COLO829 (cell line): ENCODE results near the gene CCR7.

ENCODE experiments used
- DNase-seq: peaks from one replicate; pipeline ENCODE4 v3.0.0; 2012; ENCODE audit warnings: low spot score

Gene CCR7

GRCh38 chr17:40561871-40562611 lies 3.2 kb downstream of the CCR7 start:
- no peak for DNase-seq

DNA sequence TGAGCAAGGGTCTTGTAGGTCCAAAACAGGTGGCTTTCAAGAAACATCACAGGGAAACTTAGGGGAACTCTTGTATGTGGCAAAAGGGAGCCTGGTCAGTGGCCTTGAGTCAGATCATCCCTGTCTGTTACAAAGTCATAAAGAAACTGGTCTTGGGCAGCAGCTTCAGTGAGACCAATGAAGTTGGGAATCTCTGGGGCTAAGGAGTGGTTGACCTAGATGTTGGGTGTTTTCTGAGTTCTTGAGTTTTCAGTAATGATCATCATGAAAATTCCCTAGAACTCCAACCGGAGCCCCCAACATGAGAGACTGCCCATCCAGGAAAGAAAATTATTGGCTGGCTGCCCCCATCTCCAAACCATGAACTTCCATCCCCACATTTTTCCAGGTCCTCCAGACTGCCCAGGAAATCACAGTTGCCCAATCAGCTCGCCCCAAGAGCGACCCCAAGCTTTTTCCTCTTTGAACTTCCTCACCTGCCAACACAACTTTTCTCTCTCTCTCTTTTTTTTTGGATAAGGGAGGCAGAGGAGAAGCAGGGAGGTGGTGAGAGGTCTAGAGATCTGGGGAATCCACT lies 3.9 kb downstream of the CCR7 start:
- DNase-seq: no peak

DNA sequence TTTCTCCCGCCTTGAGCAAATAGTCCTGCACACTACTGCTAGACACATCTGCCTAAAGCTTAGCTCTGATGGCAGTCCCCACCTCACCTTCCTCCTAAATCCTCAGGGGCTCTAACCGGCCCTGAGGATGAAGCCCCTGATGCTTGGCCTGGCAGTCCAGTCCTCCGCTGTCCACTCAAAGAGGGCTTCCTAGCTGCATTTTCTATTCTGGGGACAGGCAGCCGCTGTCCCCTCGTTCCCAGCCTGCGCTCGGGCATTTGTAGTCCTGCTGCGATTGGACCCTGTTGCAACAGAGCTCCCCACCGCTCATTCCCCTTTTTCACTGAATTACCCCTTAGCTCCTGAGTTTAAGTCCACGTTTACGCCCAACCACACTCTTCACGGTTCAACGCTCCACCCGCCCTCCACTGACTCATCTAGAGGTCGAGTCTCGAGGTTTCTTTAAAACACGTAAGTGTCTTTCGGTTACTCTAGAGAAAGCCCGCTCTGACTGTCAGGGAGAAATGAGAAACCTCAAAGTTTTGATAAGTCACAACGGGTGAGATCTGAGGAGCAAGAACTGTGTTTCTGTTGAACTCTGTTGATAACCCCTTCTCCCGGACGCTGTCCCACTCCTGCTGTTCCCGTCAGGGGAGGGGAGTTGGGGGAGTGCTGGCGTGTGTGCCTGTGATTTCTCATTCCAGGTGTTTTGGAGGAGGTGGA lies 4.5 kb downstream of the CCR7 start:
- DNase-seq: no peak

DNA sequence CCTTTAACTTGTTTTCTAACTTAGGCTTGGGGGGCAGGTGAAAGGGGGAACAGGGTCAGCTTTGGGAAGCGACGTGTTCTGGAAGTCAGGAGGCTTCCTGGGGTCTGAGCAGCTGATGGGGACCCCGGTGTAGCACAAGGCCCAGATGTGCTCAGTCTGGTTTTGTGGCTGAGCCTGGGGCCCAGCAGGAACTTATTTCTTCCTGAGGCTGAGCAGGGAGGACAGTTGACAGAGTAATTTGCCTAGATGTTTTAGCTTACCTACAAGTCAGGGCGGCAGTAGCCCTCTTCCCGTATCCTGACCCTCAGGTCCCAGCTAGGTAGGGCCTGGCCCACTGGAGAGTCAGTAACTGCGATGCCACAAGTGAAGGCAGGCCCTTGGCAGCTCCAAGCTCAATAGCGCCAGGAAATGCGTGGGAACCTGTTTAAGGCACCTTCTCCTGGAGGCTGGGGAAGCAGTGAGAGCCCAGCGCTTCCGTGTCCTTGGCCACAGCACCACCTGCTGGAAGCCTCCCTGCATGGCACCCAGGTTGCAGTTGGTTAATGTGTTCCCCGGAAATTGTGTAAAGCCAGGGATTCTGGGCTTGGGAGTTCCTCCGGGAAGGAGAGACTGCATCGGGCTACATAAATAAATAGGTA lies 5.2 kb downstream of the CCR7 start:
- DNase-seq: peak; percentile 96

- no peak for DNase-seq
Measured at GRCh38 chr17:40559564-40559916, 5.7 kb downstream of the CCR7 start.

DNA sequence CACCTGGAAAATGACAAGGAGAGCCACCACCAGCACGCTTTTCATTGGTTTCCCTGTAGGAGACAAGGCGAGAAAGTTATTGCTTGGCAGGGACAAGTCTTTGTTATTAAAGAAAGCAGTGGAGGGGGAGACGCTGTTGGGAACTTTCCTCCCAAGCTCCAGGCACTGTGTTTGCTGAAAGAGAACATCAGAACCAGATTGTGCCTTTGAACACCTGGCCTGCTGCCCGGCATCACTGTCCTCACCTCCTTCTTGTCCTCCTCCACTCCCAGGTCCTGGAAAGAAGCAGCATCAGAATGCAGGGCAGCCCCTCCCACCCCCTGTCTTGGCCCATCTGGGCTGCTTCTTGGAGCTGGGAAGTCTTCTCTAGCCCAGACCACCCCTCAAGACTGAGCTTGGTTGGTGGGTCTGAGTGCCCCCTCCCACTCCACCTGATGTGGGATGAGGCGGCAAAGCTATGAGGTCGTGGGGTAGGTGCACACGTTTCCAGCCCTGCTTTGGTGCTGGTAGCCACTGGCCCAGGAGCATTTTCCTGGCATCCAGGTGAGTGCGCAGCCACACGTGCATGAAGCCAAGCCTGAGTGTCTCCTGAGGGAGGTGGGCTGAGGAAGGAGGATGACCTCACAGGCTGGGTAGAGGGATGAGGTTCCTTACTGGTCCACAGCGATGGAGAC lies 6.2 kb downstream of the CCR7 start:
- DNase-seq: no peak

- DNase-seq: no peak
Measured at GRCh38 chr17:40558300-40558889, 6.9 kb downstream of the CCR7 start.

DNA sequence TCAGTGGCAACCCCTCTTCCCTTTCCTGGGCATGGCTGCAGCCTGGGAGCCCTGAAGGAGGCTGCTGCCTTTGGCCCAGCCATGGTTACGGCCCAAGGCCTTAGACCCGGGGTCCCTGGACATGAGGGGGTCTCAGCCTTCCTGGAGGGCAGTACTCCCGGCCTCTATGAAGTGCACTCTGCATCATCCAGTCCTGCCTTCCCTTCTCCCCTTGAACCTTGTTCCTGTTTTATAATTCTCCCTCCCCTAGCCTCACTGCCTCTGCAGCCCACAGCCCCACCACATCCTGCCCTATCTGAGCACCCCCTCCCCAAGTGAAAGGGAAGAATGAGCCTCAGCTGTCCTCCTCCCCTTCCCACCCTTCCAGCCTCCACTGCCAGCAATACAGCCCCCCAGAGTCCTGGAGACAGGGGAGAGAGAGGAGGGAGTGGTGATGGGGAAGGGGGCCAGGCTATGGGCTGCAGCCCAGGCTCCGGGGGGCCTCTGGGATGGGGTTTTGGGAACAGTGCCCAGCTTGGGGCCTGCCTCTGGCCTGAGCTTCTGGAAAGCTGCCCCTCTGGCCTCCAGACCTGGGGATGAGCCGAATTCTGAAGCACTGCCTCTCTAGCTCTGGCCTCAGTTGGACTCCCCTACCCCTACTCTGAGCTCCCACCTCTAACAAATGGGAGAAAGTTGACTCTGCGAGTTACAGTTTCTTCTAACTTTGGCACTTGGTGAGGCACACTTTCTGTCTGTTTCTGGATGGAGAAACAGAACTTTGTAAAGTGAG lies 7.6 kb downstream of the CCR7 start:
- DNase-seq: no peak

GRCh38 chr17:40556884-40557414 lies 8.3 kb downstream of the CCR7 start:
- no peak for DNase-seq

GRCh38 chr17:40556198-40556661 lies 9.0 kb downstream of the CCR7 start:
- no peak for DNase-seq

DNA sequence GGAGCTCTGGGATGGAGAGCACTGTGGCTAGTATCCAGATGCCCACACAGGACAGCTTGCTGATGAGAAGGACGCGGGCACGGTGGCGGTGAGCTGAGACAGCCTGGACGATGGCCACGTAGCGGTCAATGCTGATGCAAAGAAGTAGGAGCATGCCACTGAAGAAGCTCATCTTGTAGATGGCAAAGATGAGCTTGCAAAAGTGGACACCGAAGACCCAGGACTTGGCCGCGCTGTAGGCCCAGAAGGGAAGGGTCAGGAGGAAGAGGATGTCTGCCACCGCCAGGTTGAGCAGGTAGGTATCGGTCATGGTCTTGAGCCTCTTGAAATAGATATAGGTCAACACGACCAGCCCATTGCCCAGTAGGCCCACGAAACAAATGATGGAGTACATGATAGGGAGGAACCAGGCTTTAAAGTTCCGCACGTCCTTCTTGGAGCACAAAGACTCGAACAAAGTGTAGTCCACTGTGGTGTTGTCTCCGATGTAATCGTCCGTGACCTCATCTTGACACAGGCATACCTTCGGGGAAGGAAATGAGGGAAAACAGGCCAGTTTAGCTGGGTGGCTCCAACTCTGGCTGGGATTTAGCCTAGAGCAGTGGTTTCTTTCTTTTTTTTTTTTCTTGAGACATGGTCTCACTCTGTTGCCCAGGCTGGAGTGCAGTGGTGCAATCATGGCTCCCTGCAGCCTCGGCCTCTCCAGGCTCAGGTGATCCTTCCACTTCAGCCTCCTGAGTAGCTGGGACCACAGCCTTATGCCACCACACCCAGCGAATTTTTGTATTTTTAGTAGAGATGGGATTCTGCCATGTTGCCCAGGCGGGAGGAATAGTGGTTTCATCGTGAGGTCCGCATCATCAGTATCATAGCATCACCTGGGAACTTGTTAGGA lies 9.7 kb downstream of the CCR7 start:
- DNase-seq: no peak

DNA sequence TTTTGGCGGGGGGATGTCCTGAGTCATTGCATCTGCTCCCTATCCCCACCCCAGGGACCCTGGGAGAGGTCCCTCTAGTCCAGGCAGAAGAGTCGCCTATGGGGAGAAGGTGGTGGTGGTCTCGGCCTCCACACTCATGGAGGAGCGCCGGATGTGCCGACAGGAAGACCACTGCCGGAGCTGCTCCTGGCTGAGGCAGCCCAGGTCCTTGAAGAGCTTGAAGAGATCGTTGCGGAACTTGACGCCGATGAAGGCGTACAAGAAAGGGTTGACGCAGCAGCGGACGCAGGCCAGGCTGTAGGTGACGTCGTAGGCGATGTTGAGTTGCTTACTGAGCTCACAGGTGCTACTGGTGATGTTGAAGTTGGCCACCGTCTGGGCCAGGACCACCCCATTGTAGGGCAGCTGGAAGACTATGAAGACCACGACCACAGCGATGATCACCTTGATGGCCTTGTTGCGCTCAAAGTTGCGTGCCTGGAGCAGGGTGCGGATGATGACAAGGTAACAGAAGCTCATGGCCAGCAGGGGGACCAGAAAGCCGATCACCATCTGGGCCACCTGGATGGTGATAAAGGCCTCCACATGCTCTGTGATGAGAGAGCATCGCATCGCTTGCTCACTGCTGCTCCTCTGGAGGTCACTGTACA lies 10.5 kb downstream of the CCR7 start:
- DNase-seq: no peak

GRCh38 chr17:40553694-40554534 lies 11.4 kb downstream of the CCR7 start:
- no peak for DNase-seq

GRCh38 chr17:40552806-40553693 lies 12.2 kb downstream of the CCR7 start:
- DNase-seq: no peak

- no peak for DNase-seq
Measured at GRCh38 chr17:40551879-40552768, 13.1 kb downstream of the CCR7 start.
